OCI-LY1 (cell line): ENCODE data around the gene ARHGAP6.

Experiments
- H2AFZ ChIP-seq: fragments of 200-600 bp; sonication (generic), shearing (Covaris generic); 2 replicates; pipeline ENCODE4 v1.6.0; 2014; ENCODE audit warnings: antibody characterized with exemption, mild to moderate bottlenecking, low read length
- H3F3A ChIP-seq: fragments of 200-600 bp; sonication (generic), shearing (Covaris generic); 2 replicates; pipeline ENCODE4 v1.6.0; 2014; ENCODE audit warnings: mild to moderate bottlenecking, antibody characterized with exemption, low read length, moderate library complexity; ENCODE audit not compliant: insufficient read depth
- H3K27ac ChIP-seq: fragments of 200-600 bp; sonication (generic); 2 replicates; pipeline ENCODE4 v1.5.1; 2014; ENCODE audit warnings: low read length, mixed run types, mild to moderate bottlenecking, low read depth; ENCODE audit not compliant: poor library complexity, severe bottlenecking
- H3K27me3 ChIP-seq: fragments of 200-600 bp; sonication (generic); 2 replicates; pipeline ENCODE4 v1.6.0; 2014; ENCODE audit warnings: antibody characterized with exemption, mild to moderate bottlenecking, low read length, moderate library complexity; ENCODE audit not compliant: insufficient read depth
- H3K36me3 ChIP-seq: fragments of 200-600 bp; sonication (generic); 2 replicates; pipeline ENCODE4 v1.6.1; 2014; ENCODE audit warnings: mild to moderate bottlenecking, antibody characterized with exemption, low read length, moderate library complexity, mixed read lengths; ENCODE audit not compliant: insufficient read depth
- H3K4me1 ChIP-seq: fragments of 200-600 bp; sonication (generic); 2 replicates; pipeline ENCODE4 v1.5.1; 2014; ENCODE audit warnings: mild to moderate bottlenecking, low read length, moderate library complexity; ENCODE audit not compliant: insufficient read depth, severe bottlenecking
- H3K4me2 ChIP-seq: fragments of 200-600 bp; sonication (generic), shearing (Covaris generic); 2 replicates; pipeline ENCODE4 v1.6.1; 2014; ENCODE audit warnings: low read length
- H3K4me3 ChIP-seq: fragments of 200-600 bp; sonication (generic); 2 replicates; pipeline ENCODE4 v1.5.1; 2014; ENCODE audit warnings: low read length, low read depth, mild to moderate bottlenecking, mixed read lengths; ENCODE audit not compliant: poor library complexity, severe bottlenecking
- H3K79me2 ChIP-seq: fragments of 200-600 bp; shearing (Covaris generic); 2 replicates; pipeline ENCODE4 v1.6.1; 2016; ENCODE audit warnings: mixed run types, low read length, mixed read lengths; ENCODE audit not compliant: insufficient read depth
- H3K9ac ChIP-seq: fragments of 200-600 bp; sonication (generic), shearing (Covaris generic); 2 replicates; pipeline ENCODE4 v1.6.1; 2014; ENCODE audit warnings: mild to moderate bottlenecking, low read length, mixed read lengths
- H3K9me2 ChIP-seq: fragments of 200-600 bp; sonication (generic), shearing (Covaris generic); 2 replicates; pipeline ENCODE4 v1.6.1; 2014; ENCODE audit warnings: low read depth, mild to moderate bottlenecking, low read length, mixed read lengths
- H3K9me3 ChIP-seq: fragments of 200-600 bp; shearing (Covaris generic); 2 replicates; pipeline ENCODE4 v1.6.1; 2014; ENCODE audit warnings: low read length, mixed read lengths
- H4K20me1 ChIP-seq: fragments of 200-600 bp; sonication (generic), shearing (Covaris generic); 2 replicates; pipeline ENCODE4 v1.6.0; 2016; ENCODE audit warnings: mild to moderate bottlenecking, low read length; ENCODE audit not compliant: insufficient read depth
- CTCF ChIP-seq: fragments of 200-600 bp; sonication (generic), shearing (Covaris generic); IDR thresholded peaks from 2 replicates; pipeline ENCODE4 v1.5.1; 2017; ENCODE audit warnings: mild to moderate bottlenecking, antibody characterized with exemption, low read length, moderate library complexity, mixed read lengths
- EZH2 ChIP-seq: fragments of 200-600 bp; sonication (generic), shearing (Covaris generic); IDR thresholded peaks from 2 replicates; pipeline ENCODE4 v1.8.0; 2017; ENCODE audit warnings: borderline replicate concordance, mixed run types, mild to moderate bottlenecking, antibody characterized with exemption, low read length, moderate library complexity, mixed read lengths

ARHGAP6 gene

GRCh38 chrX:11137543-11138139, 528.1 kb downstream of the ARHGAP6 start:
- Histone ChIP-seq H4K20me1 (no peaks in the 10 kb centered on the region), H3F3A (no peaks in the 10 kb centered on the region), H3K27me3 (no peaks in the 10 kb centered on the region), H3K9ac (no peak overlapping the region), H3K9me2 (no peaks in the 10 kb centered on the region), H3K9me3 (no peaks in the 10 kb centered on the region), H3K79me2 (no peaks in the 10 kb centered on the region), H2AFZ (no peak overlapping the region), H3K4me2 (no peak overlapping the region), H3K4me3 (no peak overlapping the region), H3K27ac (no peak overlapping the region), H3K4me1 (no peaks in the 10 kb centered on the region), H3K36me3 (no peaks in the 10 kb centered on the region)
- TF ChIP-seq EZH2 (no peak), CTCF (peak; percentile 37; the same call in 1 of the 2 replicates)

DNA sequence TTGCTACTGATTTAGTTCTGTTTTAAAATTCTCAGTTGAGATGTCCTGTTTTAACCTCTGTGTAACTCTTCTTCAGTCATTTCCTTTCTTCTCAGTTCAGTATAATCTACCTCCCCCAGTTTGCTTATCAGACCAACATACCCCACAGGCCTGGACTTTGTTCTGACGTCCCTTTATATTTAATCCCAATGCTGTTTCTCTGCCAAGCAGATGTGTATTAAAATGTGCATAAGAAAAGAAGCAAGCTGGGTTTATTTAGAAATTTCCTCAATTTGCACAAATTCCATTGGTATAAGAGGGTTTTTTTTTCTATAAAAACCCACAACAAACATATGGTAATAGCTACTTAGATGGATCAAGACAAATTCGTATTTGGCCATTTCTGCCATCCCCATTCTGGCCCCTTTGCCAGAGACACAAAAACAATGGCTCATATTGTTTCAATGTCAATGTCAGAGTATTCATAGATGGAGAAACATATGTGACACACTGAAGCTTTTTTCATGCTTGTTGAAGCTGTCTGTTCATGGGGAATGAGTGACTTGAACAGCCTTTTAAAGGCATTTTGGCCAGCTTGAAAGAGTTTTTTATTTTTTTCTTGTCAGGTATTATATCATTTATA, 530.0 kb downstream of the ARHGAP6 start:
- Histone ChIP-seq H3K79me2 (no peaks in the 10 kb centered on the region), H3K4me3 (no peak overlapping the region), H3K36me3 (no peaks in the 10 kb centered on the region), H3K27me3 (no peaks in the 10 kb centered on the region), H4K20me1 (no peaks in the 10 kb centered on the region), H3K27ac (no peak overlapping the region), H3K9ac (no peak overlapping the region), H3K9me2 (no peaks in the 10 kb centered on the region), H3K9me3 (no peaks in the 10 kb centered on the region), H3F3A (no peaks in the 10 kb centered on the region), H3K4me1 (no peaks in the 10 kb centered on the region), H3K4me2 (no peak overlapping the region), H2AFZ (no peak overlapping the region)
- TF ChIP-seq CTCF: no peak
- TF ChIP-seq EZH2: no peak

DNA sequence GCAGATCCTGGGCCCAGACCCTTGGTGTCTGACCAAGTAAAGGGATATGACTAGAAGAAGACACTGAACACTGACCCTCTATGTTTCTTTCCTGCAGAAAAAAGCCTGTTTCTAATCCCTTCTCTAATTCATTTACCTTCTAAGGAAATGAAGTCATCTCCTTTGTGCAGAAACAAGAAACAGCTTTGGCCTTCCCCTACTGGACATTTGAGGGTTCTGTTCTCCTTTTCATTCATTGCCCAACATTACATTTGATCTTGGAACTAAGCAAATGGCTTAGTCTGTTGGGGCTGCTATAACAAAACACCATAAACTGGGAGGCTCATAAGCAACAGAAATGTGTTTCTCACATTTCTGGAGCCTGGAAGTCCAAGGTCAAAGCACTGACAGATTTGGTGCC, 534.6 kb downstream of the ARHGAP6 start:
- H3K79me2 ChIP-seq: no peaks in the 10 kb centered on the region
- H3K4me3 ChIP-seq: no peak overlapping the region
- no peaks in the 10 kb centered on the region for H3K36me3 ChIP-seq
- no peak overlapping the region for H3K4me2 ChIP-seq
- no peaks in the 10 kb centered on the region for H3F3A ChIP-seq
- no peaks in the 10 kb centered on the region for H3K27me3 ChIP-seq
- H3K9ac ChIP-seq: no peak overlapping the region
- no peaks in the 10 kb centered on the region for H3K9me3 ChIP-seq
- H3K4me1 ChIP-seq: no peaks in the 10 kb centered on the region
- no peak overlapping the region for H2AFZ ChIP-seq
- no peak for TF ChIP-seq EZH2
- TF ChIP-seq CTCF: no peak
- no peak overlapping the region for H3K27ac ChIP-seq
- no peaks in the 10 kb centered on the region for H4K20me1 ChIP-seq
- H3K9me2 ChIP-seq: no peaks in the 10 kb centered on the region
